HepG2 (cell line): Measurements from ENCODE around the gene SNAPIN. TPM values are rescaled to one million over a fixed set of nuclear protein-coding genes. Genes with fewer than 3 reads are reported as not detected.

Experiments used
- ARID3A ChIP-seq: IDR thresholded peaks from 2 replicates; pipeline ENCODE4 v1.6.1; 2012; ENCODE audit warnings: low read depth, low read length, improper control_type of control experiment
- CBX5 ChIP-seq: sonication (generic); formaldehyde crosslinking; IDR thresholded peaks from 2 replicates; pipeline ENCODE4 v1.4.0; 2020; ENCODE audit warnings: missing genetic modification reagents, borderline replicate concordance
- NONO ChIP-seq, 2 experiments: fragments of 450-650 bp in 1 of 2; sonication (generic) in 1 of 2; formaldehyde crosslinking in 1 of 2; IDR thresholded peaks in 1 of 2; conservative IDR thresholded peaks in 1 of 2; 2 replicates each; pipeline versions ENCODE4 v1.6.1 to v1.8.0; 2017 to 2022; ENCODE audit warnings: mild to moderate bottlenecking in 1 of 2, missing genetic modification reagents in 1 of 2, moderate library complexity in 1 of 2
- SP5 ChIP-seq: IDR thresholded peaks from 2 replicates; pipeline ENCODE4 v1.6.1; 2016; ENCODE audit warnings: low read depth, borderline replicate concordance
- ZFY ChIP-seq: sonication (generic); formaldehyde crosslinking; IDR thresholded peaks from 2 replicates; pipeline ENCODE4 v1.4.0; 2020; ENCODE audit warnings: missing genetic modification reagents
- ZNF20 ChIP-seq: sonication (generic); formaldehyde crosslinking; IDR thresholded peaks from 2 replicates; pipeline ENCODE4 v1.4.0; 2020; ENCODE audit warnings: mild to moderate bottlenecking, moderate library complexity, missing genetic modification reagents
- ZNF230 ChIP-seq: sonication (generic); formaldehyde crosslinking; IDR thresholded peaks from 2 replicates; pipeline ENCODE4 v1.4.0; 2020; ENCODE audit warnings: mild to moderate bottlenecking, missing genetic modification reagents
- ZNF589 ChIP-seq: sonication (generic); formaldehyde crosslinking; conservative IDR thresholded peaks from 2 replicates; pipeline ENCODE4 v1.8.0; 2022; ENCODE audit warnings: mild to moderate bottlenecking, moderate library complexity, missing genetic modification reagents
- ZNF687 ChIP-seq: sonication (generic); formaldehyde crosslinking; IDR thresholded peaks from 2 replicates; pipeline ENCODE4 v1.5.1; 2020; ENCODE audit warnings: mild to moderate bottlenecking, missing genetic modification reagents, moderate library complexity
- ZNF879 ChIP-seq: sonication (generic); formaldehyde crosslinking; IDR thresholded peaks from 2 replicates; pipeline ENCODE4 v1.8.1; 2023; ENCODE audit warnings: missing genetic modification reagents
- polyA plus RNA-seq, 8 experiments: library from polyadenylated mRNA; depleted of rRNA in 3 of 8; stranded (reverse) in 7 of 8; unstranded in 1 of 8; fragments of >200 nt; fragmentation: Illumina TruSeq in 4 of 8; extraction: Trizol in 4 of 8; gene quantifications; 2 replicates each; pipeline versions ENCODE4 v1.2.1 to v1.2.3, GENCODE V29; 2011 to 2016; ENCODE audit warnings: low read depth in 4 of 8, missing spikeins in 1 of 8, mixed read lengths in 1 of 8; ENCODE audit not compliant: insufficient read depth in 1 of 8
- total RNA-seq, 5 experiments: library from RNA; depleted of rRNA; stranded (reverse); fragments of >200 nt; fragmentation: Illumina TruSeq; extraction: Trizol; gene quantifications; 2 replicates each; pipeline ENCODE4 v1.2.3, GENCODE V29; 2016; ENCODE audit warnings: low read depth in 1 of 5

The SNAPIN gene
- total and polyA plus RNA-seq, 2 of the 13 experiments (the other 11 are each of a cell fraction or from before 2014, with no cell fraction given) = 23.9 to 25.7 TPM

GRCh38 chr1:153678519-153679336, 20.2 kb downstream of the SNAPIN start, which contains the start of gene NPR1 (continued):
- no peak for TF ChIP-seq ZNF687 (CRISPR knock-in tag)
- no peak for TF ChIP-seq ARID3A
- 0 out of 2 replicates have a peak, but pooled peaks have one; percentile 61 for TF ChIP-seq ZNF589 (CRISPR knock-in tag)
- TF ChIP-seq ZNF20 (CRISPR knock-in tag) = no peak
- TF ChIP-seq SP5 = no peak
- no peak for TF ChIP-seq ZNF879 (CRISPR knock-in tag)
- no peak for TF ChIP-seq NONO (IDR thresholded peaks at IDR 0.05)
- TF ChIP-seq NONO (CRISPR knock-in tag; conservative IDR thresholded peaks at IDR 0.05) = peak; percentile 45; the same call in 1 of the 2 replicates
- no peak for TF ChIP-seq CBX5 (CRISPR knock-in tag)
- TF ChIP-seq ZNF230 (CRISPR knock-in tag) = no peak
- TF ChIP-seq ZFY = 0 out of 2 replicates have a peak, but pooled peaks have one; percentile 33
